ENCODE measurements around the gene AFAP1. TPM values are rescaled to one million over a fixed set of nuclear protein-coding genes. Genes with fewer than 3 reads are reported as not detected.

AFAP1 gene
- total RNA-seq, 1 donor from 2014 or later, result 6.7 TPM

GRCh38 chr4:7886007-7886973 is 53.4 kb downstream of the AFAP1 start:
- Histone ChIP-seq H3K4me2 (no peak overlapping the region), H4K20me1 (ENCODE audit: low read depth) (no peaks in the 10 kb centered on the region), H3K9ac (no peak overlapping the region), H3K27ac (no peak overlapping the region), H3K27me3 (no peaks in the 10 kb centered on the region), H3K9me3 (ENCODE audit: low read depth) (no peaks in the 10 kb centered on the region), H3K36me3 (no peaks in the 10 kb centered on the region), H3K4me3 (no peak overlapping the region), H3K4me1 (peaks cover 4% of the 10 kb centered on the region), H2AFZ (replicated peaks) (no peak overlapping the region), H3K79me2 (ENCODE audit: low read depth) (peaks cover 34% of the 10 kb centered on the region), H3F3A (ENCODE audit: low read depth) (no peaks in the 10 kb centered on the region)
- no peak overlapping the region for H3K27ac Mint-ChIP-seq
- peaks cover 16% of the 10 kb centered on the region for H3K9me3 Mint-ChIP-seq
- peaks cover 7% of the 10 kb centered on the region for H3K4me1 Mint-ChIP-seq
- H3K4me3 Mint-ChIP-seq, result no peak overlapping the region
- peaks cover 7% of the 10 kb centered on the region for H3K36me3 Mint-ChIP-seq
- TF ChIP-seq EZH2 (IDR thresholded peaks at IDR 0.05) (no peak), EZH2phosphoT487 (IDR thresholded peaks at IDR 0.05) (no peak), CTCF (IDR thresholded peaks at IDR 0.05) (no peak)
- H3K27me3 Mint-ChIP-seq (ENCODE audit: insufficient read depth, low read depth), result no peaks in the 10 kb centered on the region
- no peak for DNase-seq (ENCODE audit: low spot score)

- H3K4me3 Mint-ChIP-seq, result no peak overlapping the region
- peaks cover 7% of the 10 kb centered on the region for H3K4me1 Mint-ChIP-seq
- no peaks in the 10 kb centered on the region for H3K9me3 ChIP-seq (ENCODE audit: low read depth)
These were observed 54.2 kb downstream of the AFAP1 start for GRCh38 chr4:7885216-7886006.

GRCh38 chr4:7880683-7881082 is 59.0 kb downstream of the AFAP1 start:
- TF ChIP-seq EZH2 (IDR thresholded peaks at IDR 0.05) (no peak), EZH2phosphoT487 (IDR thresholded peaks at IDR 0.05) (no peak), CTCF (IDR thresholded peaks at IDR 0.05) (no peak)
- Histone ChIP-seq H3K27me3 (no peaks in the 10 kb centered on the region), H3K9me3 (ENCODE audit: low read depth) (no peaks in the 10 kb centered on the region), H3K27ac (no peak overlapping the region), H4K20me1 (ENCODE audit: low read depth) (peaks cover 9% of the 10 kb centered on the region), H3K9ac (no peak overlapping the region), H3K4me2 (no peak overlapping the region), H3K79me2 (ENCODE audit: low read depth) (peaks cover 6% of the 10 kb centered on the region), H3K36me3 (no peaks in the 10 kb centered on the region), H3F3A (ENCODE audit: low read depth) (no peaks in the 10 kb centered on the region), H3K4me1 (no peaks in the 10 kb centered on the region), H2AFZ (replicated peaks) (no peak overlapping the region), H3K4me3 (no peak overlapping the region)
- DNase-seq (ENCODE audit: low spot score), result no peak
- Mint-ChIP-seq H3K9me3 (peaks cover 4% of the 10 kb centered on the region), H3K4me3 (no peak overlapping the region), H3K27me3 (ENCODE audit: insufficient read depth, low read depth) (peaks cover 5% of the 10 kb centered on the region), H3K4me1 (peaks cover 17% of the 10 kb centered on the region), H3K27ac (peak overlapping the region; percentile 51), H3K36me3 (no peaks in the 10 kb centered on the region)

More at GRCh38 chr4:7885216-7886006, 54.2 kb downstream of the AFAP1 start:
- H4K20me1 ChIP-seq (ENCODE audit: low read depth), result no peaks in the 10 kb centered on the region
- no peak overlapping the region for H3K27ac ChIP-seq
- DNase-seq (ENCODE audit: low spot score), result no peak
- H3F3A ChIP-seq (ENCODE audit: low read depth), result no peaks in the 10 kb centered on the region
- TF ChIP-seq CTCF (IDR thresholded peaks at IDR 0.05) (no peak), EZH2 (IDR thresholded peaks at IDR 0.05) (no peak), EZH2phosphoT487 (IDR thresholded peaks at IDR 0.05) (no peak)
- no peak overlapping the region for H3K4me3 ChIP-seq
- H2AFZ ChIP-seq (replicated peaks), result no peak overlapping the region
- no peaks in the 10 kb centered on the region for H3K4me1 ChIP-seq
- Mint-ChIP-seq H3K27me3 (ENCODE audit: insufficient read depth, low read depth) (no peaks in the 10 kb centered on the region), H3K9me3 (peaks cover 16% of the 10 kb centered on the region), H3K27ac (peak overlapping the region; percentile 7), H3K36me3 (peaks cover 7% of the 10 kb centered on the region)
- no peaks in the 10 kb centered on the region for H3K36me3 ChIP-seq
- no peaks in the 10 kb centered on the region for H3K27me3 ChIP-seq
- no peak overlapping the region for H3K4me2 ChIP-seq
- peaks cover 31% of the 10 kb centered on the region for H3K79me2 ChIP-seq (ENCODE audit: low read depth)
- no peak overlapping the region for H3K9ac ChIP-seq

Data from neural progenitor cell (in vitro differentiated cells).